Stomach (tissue), 9 donors: ENCODE results near the gene C16orf96. TPM values are rescaled to one million over a fixed set of nuclear protein-coding genes. Genes with fewer than 3 reads are reported as not detected.

Experiments used
- DNase-seq, 2 donors: peaks; one replicate each; pipeline versions ENCODE4 v3.0.0 to v3.0.0-alpha.2; 2013 to 2019
- H3K27ac ChIP-seq, 5 donors: fragments of 200-600 bp in 4 of 5; sonication (generic) in 4 of 5; one replicate each; pipeline ENCODE4 v1.5.1; 2013 to 2019; ENCODE audit warnings: mild to moderate bottlenecking in 1 of 5, moderate library complexity in 1 of 5
- H3K27me3 ChIP-seq, 3 donors: fragments of 200-600 bp; sonication (generic); one replicate each; pipeline ENCODE4 v1.5.1; 2017 to 2019; ENCODE audit warnings: mixed run types in 1 of 3
- H3K36me3 ChIP-seq, 4 donors: fragments of 200-600 bp; sonication (generic); 1 replicate in 3 of 4; 2 replicates in 1 of 4; pipeline ENCODE4 v1.5.1; 2016 to 2019
- H3K4me1 ChIP-seq, 4 donors: fragments of 200-600 bp; sonication (generic); one replicate each; pipeline ENCODE4 v1.5.1; 2016 to 2019
- H3K4me3 ChIP-seq, 4 donors: fragments of 200-600 bp; sonication (generic) in 3 of 4; one replicate each; pipeline ENCODE4 v1.5.1; 2016 to 2019; ENCODE audit warnings: mild to moderate bottlenecking in 1 of 4
- H3K9me3 ChIP-seq, 4 donors: fragments of 200-600 bp; sonication (generic); one replicate each; pipeline ENCODE4 v1.5.1; 2016 to 2019
- EP300 ChIP-seq: sonication (generic); formaldehyde crosslinking; IDR thresholded peaks from one replicate; pipeline ENCODE4 v1.6.1; 2017; ENCODE audit warnings: antibody characterized with exemption
- POLR2A ChIP-seq, 4 donors: fragments of 450-650 bp; IDR thresholded peaks; one replicate each; pipeline ENCODE4 v1.6.1; 2016; ENCODE audit warnings: antibody characterized with exemption in 4 of 4, control low read depth in 2 of 4, mild to moderate bottlenecking in 1 of 4, moderate library complexity in 1 of 4
- POLR2AphosphoS5 ChIP-seq, 3 donors: sonication (generic); formaldehyde crosslinking; IDR thresholded peaks; one replicate each; pipeline ENCODE4 v1.6.1; 2016; ENCODE audit warnings: antibody characterized with exemption in 3 of 3
- WGBS, 5 donors: extraction: QIAGEN DNeasy Blood & Tissue Kit in 3 of 5; methylation state at CpG; one replicate each; pipeline versions ENCODE4 v1.1.5 to v1.1.7; 2013 to 2018; 5-methylcytosine and 5-hydroxymethylcytosine counted together
- intact Hi-C: fragments of 100-400 bp; cut with DNase I; formaldehyde crosslinking; loops from one replicate; pipeline ENCODE4 v1.15.1; 2023; ENCODE audit warnings: low total_unique reads
- polyA plus RNA-seq, 3 donors: library from polyadenylated mRNA; stranded (reverse); fragments of 200-250 nt; gene quantifications; one replicate each; pipeline ENCODE4 v1.2.3, GENCODE V29; 2013
- total RNA-seq, 5 donors: library from RNA; depleted of rRNA; stranded (reverse); fragments of >200 nt; gene quantifications; one replicate each; pipeline versions ENCODE4 v1.1.0 to v1.2.3, GENCODE V29; 2014 to 2016
- TF ChIP-seq, protein P1 (sequence below), 7 experiments: fragments of 450-650 bp in 4 of 7; fragments of 200-600 bp in 3 of 7; sonication (generic) in 3 of 7; IDR thresholded peaks; one replicate each; pipeline ENCODE4 v1.5.1; 2016 to 2019; ENCODE audit warnings: antibody characterized with exemption in 7 of 7, control low read depth in 2 of 7, mild to moderate bottlenecking in 1 of 7
- donor health status: healthy with polysubstance abuse.
- donor health status: Bipolar disorder and iron deficiency.
- donor health status: healthy.

Gene C16orf96
- total and polyA plus RNA-seq, 8 donors, result 0.37 to 0.43 TPM; not detected in 6

GRCh38 chr16:4617880-4618279 lies 61.7 kb downstream of the C16orf96 start:
- 80 to 89% (median 86%) methylated on average over 8 of the region's 8 CpGs for whole genome bisulfite sequencing, 5 donors
- DNase-seq, result no peak
- TF ChIP-seq, protein P1, sequence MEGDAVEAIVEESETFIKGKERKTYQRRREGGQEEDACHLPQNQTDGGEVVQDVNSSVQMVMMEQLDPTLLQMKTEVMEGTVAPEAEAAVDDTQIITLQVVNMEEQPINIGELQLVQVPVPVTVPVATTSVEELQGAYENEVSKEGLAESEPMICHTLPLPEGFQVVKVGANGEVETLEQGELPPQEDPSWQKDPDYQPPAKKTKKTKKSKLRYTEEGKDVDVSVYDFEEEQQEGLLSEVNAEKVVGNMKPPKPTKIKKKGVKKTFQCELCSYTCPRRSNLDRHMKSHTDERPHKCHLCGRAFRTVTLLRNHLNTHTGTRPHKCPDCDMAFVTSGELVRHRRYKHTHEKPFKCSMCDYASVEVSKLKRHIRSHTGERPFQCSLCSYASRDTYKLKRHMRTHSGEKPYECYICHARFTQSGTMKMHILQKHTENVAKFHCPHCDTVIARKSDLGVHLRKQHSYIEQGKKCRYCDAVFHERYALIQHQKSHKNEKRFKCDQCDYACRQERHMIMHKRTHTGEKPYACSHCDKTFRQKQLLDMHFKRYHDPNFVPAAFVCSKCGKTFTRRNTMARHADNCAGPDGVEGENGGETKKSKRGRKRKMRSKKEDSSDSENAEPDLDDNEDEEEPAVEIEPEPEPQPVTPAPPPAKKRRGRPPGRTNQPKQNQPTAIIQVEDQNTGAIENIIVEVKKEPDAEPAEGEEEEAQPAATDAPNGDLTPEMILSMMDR (IDR thresholded peaks at IDR 0.05), result no peak
- TF ChIP-seq POLR2AphosphoS5 (IDR thresholded peaks at IDR 0.05), result no peak
- TF ChIP-seq POLR2A (IDR thresholded peaks at IDR 0.05), result no peak
- TF ChIP-seq EP300, result no peak
- Histone ChIP-seq H3K27ac (peak overlapping the region; percentile 4 to 99 (median 99)), H3K36me3 (no peaks in the 10 kb centered on the region), H3K4me3 (no peak overlapping the region), H3K4me1 (peaks cover 31 to 52% (median 51%) of the 10 kb centered on the region in 4 donors), H3K27me3 (no peaks in the 10 kb centered on the region), H3K9me3 (no peaks in the 10 kb centered on the region)
- intact Hi-C loops, result no loop called here

DNA sequence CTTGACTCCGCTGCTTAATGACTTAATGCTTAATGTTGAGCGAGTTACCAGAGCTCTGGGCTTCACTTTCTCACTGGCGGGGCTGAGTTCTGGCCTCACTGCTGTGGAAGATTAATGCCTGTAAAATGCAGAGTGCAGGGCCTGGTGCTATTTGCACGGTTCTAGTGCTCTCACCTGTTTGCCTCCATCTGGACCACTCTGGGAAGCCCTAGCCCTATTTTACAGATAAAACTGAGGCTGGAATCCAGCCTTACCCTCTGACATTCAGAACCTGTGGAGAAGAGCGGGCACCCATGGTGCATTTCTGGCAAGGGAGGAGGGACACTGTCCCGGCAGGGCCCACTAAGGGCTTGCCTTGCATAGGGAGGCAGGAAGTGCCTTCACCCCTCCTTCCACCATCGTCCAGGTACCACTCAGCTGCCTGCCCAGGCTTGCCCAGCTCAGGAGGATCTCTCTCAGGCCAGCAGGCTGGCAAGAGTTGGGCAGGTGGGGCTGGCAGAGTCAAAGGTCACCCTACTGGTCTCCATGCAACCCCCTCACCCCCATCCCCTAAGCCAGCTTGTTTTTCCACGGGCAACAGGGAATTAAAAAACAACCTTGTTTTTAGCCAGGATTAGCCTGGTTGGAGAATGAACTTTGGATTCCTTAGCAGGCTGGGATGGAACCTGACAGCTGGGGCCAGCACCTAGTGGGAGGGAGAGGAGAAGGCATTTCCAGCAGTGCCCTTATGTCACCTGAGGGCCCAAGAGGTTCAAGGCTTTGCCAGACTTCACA lies 62.7 kb downstream of the C16orf96 start:
- H3K27me3 ChIP-seq, result no peaks in the 10 kb centered on the region
- no peaks in the 10 kb centered on the region for H3K36me3 ChIP-seq
- H3K4me3 ChIP-seq, result no peak overlapping the region
- no peaks in the 10 kb centered on the region for H3K9me3 ChIP-seq
- 64 to 80% (median 74%) methylated on average over 7 to 8 of the region's 8 CpGs for WGBS, 5 donors
- H3K4me1 ChIP-seq, result peaks cover 27 to 48% (median 44%) of the 10 kb centered on the region in 4 donors
- H3K27ac ChIP-seq, result peak overlapping the region in 3 of 5 donors; percentile 3 to 99 (median 15)
- TF ChIP-seq POLR2AphosphoS5 (IDR thresholded peaks at IDR 0.05), result no peak
- no peak for TF ChIP-seq EP300
- TF ChIP-seq, protein P1 (IDR thresholded peaks at IDR 0.05), result no peak
- no peak for TF ChIP-seq POLR2A (IDR thresholded peaks at IDR 0.05)
- intact Hi-C loops, result no loop called here
- DNase-seq, result no peak

DNA sequence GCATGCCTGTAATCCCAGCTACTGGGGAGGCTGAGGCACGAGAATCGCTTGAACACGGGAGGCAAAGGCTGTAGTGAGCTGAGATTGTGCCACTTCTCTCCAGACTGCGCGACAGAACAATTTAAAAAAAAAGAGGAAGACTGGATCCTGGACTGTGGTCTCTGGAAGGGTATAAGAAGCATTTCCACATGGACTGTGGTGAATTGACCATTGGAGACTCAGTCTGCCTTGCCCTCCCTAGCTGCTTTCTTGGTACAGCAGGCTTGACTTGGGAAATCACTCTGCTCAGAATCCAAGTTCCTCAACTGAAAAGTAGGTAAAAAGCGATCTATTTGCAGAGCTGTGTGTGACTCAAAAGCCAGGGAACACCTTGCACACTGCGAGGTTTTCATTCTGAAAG lies 67.5 kb downstream of the C16orf96 start:
- intact Hi-C loops, result no loop called here
- WGBS, 5 donors, result 81 to 87% (median 84%) methylated on average over 7 of the region's 7 CpGs
- H3K9me3 ChIP-seq, result no peaks in the 10 kb centered on the region
- no peak for DNase-seq
- peak overlapping the region in 3 of 4 donors; percentile 65 to 100 (median 87) for H3K4me3 ChIP-seq
- peak overlapping the region in 3 of 5 donors; percentile 94 to 99 (median 97) for H3K27ac ChIP-seq
- no peaks in the 10 kb centered on the region for H3K27me3 ChIP-seq
- peaks cover 0 to 14% (median 1%) of the 10 kb centered on the region in 4 donors for H3K36me3 ChIP-seq
- peaks cover 23 to 47% (median 35%) of the 10 kb centered on the region in 4 donors for H3K4me1 ChIP-seq
- TF ChIP-seq POLR2AphosphoS5 (IDR thresholded peaks at IDR 0.05) (no peak), EP300 (no peak), POLR2A (IDR thresholded peaks at IDR 0.05) (no peak)
- TF ChIP-seq, protein P1 (IDR thresholded peaks at IDR 0.05), result no peak

DNA sequence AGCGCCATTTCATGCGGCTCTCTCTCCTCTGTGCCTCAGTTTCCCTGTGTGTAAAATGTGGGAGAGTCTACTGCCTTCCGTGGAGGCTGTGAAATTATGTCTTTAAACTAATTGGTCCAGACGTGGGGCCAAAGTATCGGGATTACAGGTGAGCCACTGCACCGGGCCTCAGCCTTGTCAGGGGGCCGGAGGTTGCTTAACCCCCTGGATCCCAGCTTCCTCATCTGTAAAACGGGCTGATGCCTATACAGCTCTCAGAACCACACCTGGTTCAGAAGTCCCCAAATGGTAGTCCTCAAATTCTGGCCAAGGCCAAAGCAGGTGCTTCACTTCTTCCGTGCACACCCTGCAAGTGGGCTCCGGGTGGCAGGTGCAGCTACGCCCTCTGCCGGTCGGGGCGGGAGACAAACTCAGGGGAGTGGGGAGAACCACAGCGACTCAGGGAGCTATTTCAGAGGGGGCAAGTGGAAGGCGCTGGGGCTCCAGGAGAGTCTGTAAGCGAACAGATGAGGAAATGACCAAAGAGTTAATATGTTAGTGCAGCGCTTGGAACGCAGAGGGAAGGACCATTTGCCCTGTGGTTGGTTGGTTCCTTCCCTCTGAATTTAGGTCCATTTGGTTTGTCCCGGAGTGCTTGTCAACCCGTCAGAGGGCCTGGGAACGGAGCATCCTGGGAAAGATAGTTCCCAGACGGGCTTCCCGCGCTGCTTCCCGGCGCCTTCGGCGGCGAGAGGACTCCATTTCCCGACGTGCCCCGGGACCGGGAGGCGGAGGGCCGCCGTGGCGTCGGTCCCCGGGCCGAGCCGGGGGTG lies 68.1 kb downstream of the C16orf96 start, which contains the start of gene MGRN1:
MGRN1 (plus strand) TSS at position 812 of the 812 bp plus-strand sequence. CDS start 135 bp downstream, outside the sequence.
- intact Hi-C loops, result no loop called here
- Histone ChIP-seq H3K4me3 (peak within 1 kb of the TSS; percentile 65 to 100 (median 93)), H3K4me1 (peaks cover 22 to 44% (median 33%) of the 10 kb centered on the region in 4 donors), H3K27me3 (no peaks in the 10 kb centered on the region), H3K36me3 (peaks cover 0 to 14% (median 1%) of the 10 kb centered on the region in 4 donors), H3K9me3 (no peaks in the 10 kb centered on the region), H3K27ac (peak within 1 kb of the TSS; percentile 94 to 99 (median 97))
- DNase-seq, result peak; percentile 95 to 99
- TF ChIP-seq POLR2A (IDR thresholded peaks at IDR 0.05), result no peak
- TF ChIP-seq POLR2AphosphoS5 (IDR thresholded peaks at IDR 0.05), result peak in 1 of 3 donors; percentile 66
- TF ChIP-seq, protein P1 (IDR thresholded peaks at IDR 0.05), result peak in 5 of 7 experiments; percentile 80 to 96 (median 95)
- TF ChIP-seq EP300, result no peak
- WGBS, 5 donors, result 7 to 12% (median 9%) methylated on average over 26 to 42 of the region's 42 CpGs
